AG09309 (cell line): ENCODE data around the gene TSPAN1.

Source experiments
- DNase-seq: peaks from one replicate; pipeline ENCODE4 v3.0.0-alpha.2; 2010; ENCODE audit warnings: low read depth
- H3K4me3 ChIP-seq: 2 replicates; pipeline ENCODE4 v1.5.1; 2011; ENCODE audit warnings: mild to moderate bottlenecking, low read depth, low read length, moderate library complexity; ENCODE audit not compliant: control insufficient read depth
- TF ChIP-seq, protein P1 (sequence below): IDR thresholded peaks from 2 replicates; pipeline ENCODE4 v1.5.1; 2011; ENCODE audit warnings: mild to moderate bottlenecking, low read depth, low read length, inconsistent platforms; ENCODE audit not compliant: insufficient read depth, control insufficient read depth; ENCODE audit errors: missing control alignments

Gene TSPAN1

DNA sequence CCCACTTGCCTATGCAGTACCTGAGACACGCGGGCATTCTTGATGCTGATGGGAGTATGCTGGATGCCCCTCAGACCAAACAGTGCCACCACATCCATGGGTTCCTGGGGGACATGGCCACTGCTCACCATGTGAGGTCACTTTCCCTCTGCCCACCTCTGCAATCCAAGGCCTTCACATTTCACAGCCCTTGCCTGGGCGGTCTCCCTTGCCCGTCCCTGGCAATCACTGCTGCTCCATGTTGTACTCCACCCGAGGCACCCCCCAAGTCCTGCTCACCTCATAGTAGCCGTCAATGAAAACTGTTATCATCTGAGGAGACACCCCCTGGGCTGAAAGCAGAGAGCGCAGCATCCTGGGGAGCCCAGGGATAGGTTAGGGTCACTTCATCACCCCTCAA lies 18.4 kb downstream of the TSPAN1 start:
- H3K4me3 ChIP-seq: no peak overlapping the region
- TF ChIP-seq, protein P1, sequence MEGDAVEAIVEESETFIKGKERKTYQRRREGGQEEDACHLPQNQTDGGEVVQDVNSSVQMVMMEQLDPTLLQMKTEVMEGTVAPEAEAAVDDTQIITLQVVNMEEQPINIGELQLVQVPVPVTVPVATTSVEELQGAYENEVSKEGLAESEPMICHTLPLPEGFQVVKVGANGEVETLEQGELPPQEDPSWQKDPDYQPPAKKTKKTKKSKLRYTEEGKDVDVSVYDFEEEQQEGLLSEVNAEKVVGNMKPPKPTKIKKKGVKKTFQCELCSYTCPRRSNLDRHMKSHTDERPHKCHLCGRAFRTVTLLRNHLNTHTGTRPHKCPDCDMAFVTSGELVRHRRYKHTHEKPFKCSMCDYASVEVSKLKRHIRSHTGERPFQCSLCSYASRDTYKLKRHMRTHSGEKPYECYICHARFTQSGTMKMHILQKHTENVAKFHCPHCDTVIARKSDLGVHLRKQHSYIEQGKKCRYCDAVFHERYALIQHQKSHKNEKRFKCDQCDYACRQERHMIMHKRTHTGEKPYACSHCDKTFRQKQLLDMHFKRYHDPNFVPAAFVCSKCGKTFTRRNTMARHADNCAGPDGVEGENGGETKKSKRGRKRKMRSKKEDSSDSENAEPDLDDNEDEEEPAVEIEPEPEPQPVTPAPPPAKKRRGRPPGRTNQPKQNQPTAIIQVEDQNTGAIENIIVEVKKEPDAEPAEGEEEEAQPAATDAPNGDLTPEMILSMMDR: no peak
- no peak for DNase-seq

DNA sequence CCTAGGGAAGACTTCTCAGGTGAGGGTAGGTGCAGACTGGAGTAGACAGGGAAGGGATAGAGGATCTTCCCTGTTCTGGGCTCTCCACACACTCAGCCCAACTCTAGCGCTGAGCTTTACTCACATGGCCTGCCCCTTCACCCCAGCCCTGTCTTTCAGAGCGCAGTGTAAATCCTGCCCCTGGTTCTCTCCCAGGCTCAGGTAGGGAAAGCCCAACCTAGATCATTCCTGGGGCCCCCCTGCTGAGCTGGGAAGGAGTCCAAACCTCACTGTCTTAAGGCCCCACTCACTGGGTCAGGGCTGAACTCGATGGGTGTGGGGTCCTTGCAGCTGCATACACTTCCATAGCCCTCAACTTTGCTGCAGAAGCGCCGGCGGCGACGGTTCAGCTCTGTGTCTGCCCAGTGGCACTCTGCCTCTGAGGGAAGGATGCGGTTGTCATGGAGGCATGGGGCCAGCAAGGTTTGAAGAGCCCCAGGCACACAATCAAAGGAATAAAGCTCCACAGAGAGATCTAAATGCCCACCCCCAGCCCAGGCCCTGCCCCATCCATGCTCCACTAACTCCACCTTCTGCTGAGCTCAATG lies 19.2 kb downstream of the TSPAN1 start:
- TF ChIP-seq, protein P1: no peak
- no peak overlapping the region for H3K4me3 ChIP-seq
- DNase-seq: no peak

DNA sequence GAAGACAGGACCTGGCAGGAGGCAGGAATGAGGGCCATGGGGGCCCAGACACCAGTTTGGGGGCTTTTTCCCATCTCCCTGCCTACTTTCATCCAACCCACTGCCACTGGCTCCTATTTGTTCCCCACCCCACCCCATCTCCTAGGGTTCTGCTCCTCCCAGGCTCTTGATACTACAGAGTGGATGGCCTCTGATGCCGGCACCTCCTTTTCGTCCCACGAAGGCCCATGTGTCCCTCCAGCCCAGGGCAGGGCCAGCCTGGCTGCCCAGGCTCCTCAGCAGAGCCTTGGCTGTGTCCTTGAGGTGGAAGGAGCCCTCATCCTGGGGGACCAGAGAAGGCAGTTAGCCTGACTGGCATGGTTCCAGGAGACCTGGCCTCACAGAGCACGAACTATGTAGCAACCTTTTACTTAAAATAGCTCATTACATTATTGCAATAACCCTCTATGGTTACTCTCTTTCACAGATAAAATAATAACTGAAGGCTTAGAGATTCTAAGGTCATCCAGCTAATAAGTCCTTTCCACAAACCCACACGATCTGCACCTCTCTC lies 19.8 kb downstream of the TSPAN1 start:
- H3K4me3 ChIP-seq: no peak overlapping the region
- no peak for DNase-seq
- TF ChIP-seq, protein P1: no peak

DNA sequence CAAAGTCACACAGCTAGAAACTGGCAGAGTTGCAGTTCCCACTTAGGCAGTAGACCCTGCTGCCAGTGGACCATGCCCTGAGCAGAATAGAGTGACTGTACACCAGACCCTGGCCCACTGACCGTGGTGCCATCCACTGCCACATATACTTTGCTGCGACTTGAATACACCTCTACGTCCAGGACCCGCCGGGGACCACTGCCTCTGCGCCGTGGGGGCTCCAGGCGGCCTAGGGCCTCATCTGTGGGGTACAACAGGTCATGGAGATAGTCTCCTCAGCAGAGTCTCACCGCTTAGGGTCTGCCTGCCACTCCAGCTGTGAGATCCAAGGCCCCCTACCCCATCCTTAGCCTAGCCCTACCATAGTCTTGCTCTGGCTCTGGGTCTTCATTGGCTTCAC lies 21.7 kb downstream of the TSPAN1 start:
- DNase-seq: no peak
- TF ChIP-seq, protein P1: no peak
- no peak overlapping the region for H3K4me3 ChIP-seq

DNA sequence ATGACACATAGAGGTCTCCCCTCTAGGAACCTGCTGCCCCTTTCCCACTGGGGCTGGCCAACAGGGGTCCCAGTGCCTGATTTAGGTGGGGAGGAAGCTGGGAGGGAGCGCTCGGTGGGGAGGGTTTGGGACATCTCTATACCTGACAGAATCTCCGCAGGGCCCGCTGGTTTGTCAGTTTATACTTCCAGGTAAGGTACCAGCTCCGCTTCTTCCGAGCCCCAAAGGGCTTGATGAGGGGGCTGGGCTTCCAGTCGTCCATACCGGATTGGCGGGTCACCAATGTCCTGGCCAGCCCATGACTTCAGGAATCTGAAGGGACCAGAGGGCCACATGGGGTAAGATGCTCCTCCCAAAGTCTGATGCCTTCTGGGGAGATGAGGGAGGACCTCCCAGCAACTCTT lies 22.7 kb downstream of the TSPAN1 start:
- peak overlapping the region; percentile 93 for H3K4me3 ChIP-seq
- TF ChIP-seq, protein P1: no peak
- DNase-seq: no peak

DNA sequence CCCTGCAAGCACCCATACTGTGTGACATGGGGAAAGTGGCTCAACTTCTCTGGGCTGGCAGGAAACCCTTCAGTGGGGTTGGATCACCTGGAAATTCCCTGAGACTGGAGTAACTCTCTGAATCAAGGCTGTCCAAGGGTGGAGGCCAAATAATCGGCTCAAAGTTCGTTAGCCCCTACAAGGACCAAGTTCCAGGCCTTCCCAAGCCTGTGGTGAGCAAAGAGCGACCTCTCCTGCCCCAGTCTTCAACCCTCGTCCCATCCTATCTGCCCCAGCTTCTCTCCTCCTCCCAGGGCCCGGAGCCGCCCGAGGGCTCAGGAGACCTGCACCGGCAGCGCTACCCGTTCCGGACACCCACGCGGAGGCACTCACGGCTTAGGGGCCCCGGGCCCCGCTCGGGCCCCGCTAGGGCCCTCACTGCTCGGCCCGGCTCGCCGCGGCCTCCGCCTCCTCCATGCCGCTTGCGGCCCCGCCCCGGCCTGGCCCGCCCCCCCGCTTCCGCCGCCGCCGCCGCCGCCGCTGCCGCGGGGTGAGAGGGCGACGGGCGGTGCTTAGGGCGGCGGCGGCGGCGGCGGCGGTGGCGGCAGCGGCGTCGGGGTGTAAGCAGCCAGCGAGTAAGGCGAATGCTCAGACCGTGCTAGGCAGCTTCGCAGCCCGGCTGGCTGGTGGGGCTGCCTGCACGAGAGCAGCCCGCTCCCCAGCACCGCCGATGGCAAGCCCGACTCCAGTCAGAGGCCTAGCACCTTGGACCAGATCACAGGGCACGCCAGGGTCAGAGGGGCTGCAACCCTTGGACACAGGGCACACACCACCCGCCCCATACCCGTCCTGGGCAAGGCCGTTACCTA lies 23.3 kb downstream of the TSPAN1 start, which contains the start of gene POMGNT1:
TSS of gene POMGNT1 (minus strand) at position 471 of the 848 bp plus-strand sequence. CDS start 613 bp downstream, outside the sequence.
- TF ChIP-seq, protein P1: no peak
- H3K4me3 ChIP-seq: peak within 1 kb of the TSS; percentile 93
- no peak for DNase-seq
